ENCODE results near the gene SHOX. TPM values are rescaled to one million over a fixed set of nuclear protein-coding genes. Genes with fewer than 3 reads are reported as not detected.
A peak's percentile ranks its signal among the peaks of the same experiment; 100 is the strongest.

The SHOX gene
- polyA plus RNA-seq, 2 of the 4 experiments (the other 2 are of a cell fraction), result not detected

GRCh38 chrX:630007-630611, 482 bp upstream of the SHOX start:
- POLR2A ChIA-PET, result no interaction called here
- Histone ChIP-seq H3K4me2 (no peak overlapping the region), H3K27ac (no peak overlapping the region), H3K4me1 (no peaks in the 10 kb centered on the region), H3K9me3 (no peaks in the 10 kb centered on the region), H3K4me3 (no peak overlapping the region)
- TF ChIP-seq HOXA7 (CRISPR knock-in tag; IDR thresholded peaks at IDR 0.05) (no peak), RNF2 (IDR thresholded peaks at IDR 0.05; ENCODE audit: borderline replicate concordance, low read depth) (no peak), FOSB (CRISPR knock-in tag; IDR thresholded peaks at IDR 0.05) (no peak), NFE2L2 (conservative IDR thresholded peaks at IDR 0.05; ENCODE audit: low read length) (no peak), RAD21 (conservative IDR thresholded peaks at IDR 0.05 in 1 of 2, IDR thresholded peaks at IDR 0.05 in 1 of 2) (no peak), FOXS1 (CRISPR knock-in tag; IDR thresholded peaks at IDR 0.05) (no peak), TP53 (CRISPR knock-in tag; IDR thresholded peaks at IDR 0.05) (no peak)
- no peak for FAIRE-seq
- no peak for ATAC-seq
- CTCF ChIA-PET, result no interaction called here
- no peak for DNase-seq (ENCODE audit: low read depth in 1 of 2, low spot score in 1 of 2)
- WGBS (ENCODE audit: missing lambda C conversion rate), result 54% methylated on average over 60 of the region's 62 CpGs

- Histone ChIP-seq H3K9me3 (no peaks in the 10 kb centered on the region), H3K27ac (no peak overlapping the region), H3K4me3 (no peak overlapping the region), H3K4me1 (0 out of 3 replicates have a peak, but pooled peaks cover 3% of the 10 kb centered on the region), H3K4me2 (no peak overlapping the region)
- POLR2A ChIA-PET, result no interaction called here
- ATAC-seq, result no peak
- WGBS (ENCODE audit: missing lambda C conversion rate), result 40% methylated on average over 44 of the region's 44 CpGs
- no peak for DNase-seq (ENCODE audit: low read depth in 1 of 2, low spot score in 1 of 2)
- no peak for FAIRE-seq
- CTCF ChIA-PET, result no interaction called here
- TF ChIP-seq HDAC2 (IDR thresholded peaks at IDR 0.05) (no peak), CHD4 (IDR thresholded peaks at IDR 0.05; ENCODE audit: borderline replicate concordance) (no peak), NPAS2 (CRISPR knock-in tag; IDR thresholded peaks at IDR 0.05; ENCODE audit: borderline replicate concordance) (no peak), EHF (CRISPR knock-in tag; IDR thresholded peaks at IDR 0.05) (no peak), CBX2 (IDR thresholded peaks at IDR 0.05; ENCODE audit: borderline replicate concordance, low read depth) (no peak), HOXB5 (CRISPR knock-in tag; IDR thresholded peaks at IDR 0.05) (no peak), ZNF302 (CRISPR knock-in tag; IDR thresholded peaks at IDR 0.05) (no peak), POLR2A (IDR thresholded peaks at IDR 0.05; ENCODE audit: low read length) (no peak), FOXS1 (CRISPR knock-in tag; IDR thresholded peaks at IDR 0.05) (no peak), SMC3 (IDR thresholded peaks at IDR 0.05) (no peak), CTCF (IDR thresholded peaks at IDR 0.05) (no peak), ATOH8 (CRISPR knock-in tag; IDR thresholded peaks at IDR 0.05; ENCODE audit: low read depth) (no peak), PHF8 (IDR thresholded peaks at IDR 0.05; ENCODE audit: borderline replicate concordance, low read depth) (no peak)
These were observed 1.3 kb downstream of the SHOX start for GRCh38 chrX:631802-632365.

GRCh38 chrX:632366-633042, 1.9 kb downstream of the SHOX start:
- ChIA-PET POLR2A (no interaction called here), CTCF (no interaction called here)
- Histone ChIP-seq H3K9me3 (no peaks in the 10 kb centered on the region), H3K4me1 (0 out of 3 replicates have a peak, but pooled peaks cover 3% of the 10 kb centered on the region), H3K4me3 (no peak overlapping the region), H3K27ac (no peak overlapping the region), H3K4me2 (no peak overlapping the region)
- WGBS (ENCODE audit: missing lambda C conversion rate), result 19% methylated on average over 23 of the region's 30 CpGs
- DNase-seq (ENCODE audit: low read depth in 1 of 2, low spot score in 1 of 2) (no peak), FAIRE-seq (no peak), ATAC-seq (peak in 1 of 2 experiments; percentile 65; a peak in 3 of 6 replicates)
- TF ChIP-seq ZC3H11A (IDR thresholded peaks at IDR 0.05), result no peak
- TF ChIP-seq MYC (IDR thresholded peaks at IDR 0.05; ENCODE audit: borderline replicate concordance, low read length), result no peak
- no peak for TF ChIP-seq HOXB5 (CRISPR knock-in tag; IDR thresholded peaks at IDR 0.05)
- no peak for TF ChIP-seq TFCP2L1 (CRISPR knock-in tag; IDR thresholded peaks at IDR 0.05)
- TF ChIP-seq SMC3 (IDR thresholded peaks at IDR 0.05), result no peak
- no peak for TF ChIP-seq CHD4 (IDR thresholded peaks at IDR 0.05; ENCODE audit: borderline replicate concordance)
- TF ChIP-seq USF2 (IDR thresholded peaks at IDR 0.05), result no peak
- no peak for TF ChIP-seq HOXB13 (CRISPR knock-in tag; IDR thresholded peaks at IDR 0.05; ENCODE audit: low read depth)
- no peak for TF ChIP-seq NPAS2 (CRISPR knock-in tag; IDR thresholded peaks at IDR 0.05; ENCODE audit: borderline replicate concordance)
- TF ChIP-seq REST (IDR thresholded peaks at IDR 0.05), result no peak
- no peak for TF ChIP-seq JUNB (IDR thresholded peaks at IDR 0.05)
